Fibroblast of gingiva (primary cell): ENCODE measurements around the gene INPP5J.
"Not testable (repeated sequence)": the region's sequence is repeated elsewhere in the genome, so short reads cannot be mapped to it uniquely, and the experiment has no call there.

Experiments used
- DNase-seq: peaks from one replicate; pipeline ENCODE4 v3.0.0-alpha.2; 2011; ENCODE audit warnings: low read depth

INPP5J gene

DNA sequence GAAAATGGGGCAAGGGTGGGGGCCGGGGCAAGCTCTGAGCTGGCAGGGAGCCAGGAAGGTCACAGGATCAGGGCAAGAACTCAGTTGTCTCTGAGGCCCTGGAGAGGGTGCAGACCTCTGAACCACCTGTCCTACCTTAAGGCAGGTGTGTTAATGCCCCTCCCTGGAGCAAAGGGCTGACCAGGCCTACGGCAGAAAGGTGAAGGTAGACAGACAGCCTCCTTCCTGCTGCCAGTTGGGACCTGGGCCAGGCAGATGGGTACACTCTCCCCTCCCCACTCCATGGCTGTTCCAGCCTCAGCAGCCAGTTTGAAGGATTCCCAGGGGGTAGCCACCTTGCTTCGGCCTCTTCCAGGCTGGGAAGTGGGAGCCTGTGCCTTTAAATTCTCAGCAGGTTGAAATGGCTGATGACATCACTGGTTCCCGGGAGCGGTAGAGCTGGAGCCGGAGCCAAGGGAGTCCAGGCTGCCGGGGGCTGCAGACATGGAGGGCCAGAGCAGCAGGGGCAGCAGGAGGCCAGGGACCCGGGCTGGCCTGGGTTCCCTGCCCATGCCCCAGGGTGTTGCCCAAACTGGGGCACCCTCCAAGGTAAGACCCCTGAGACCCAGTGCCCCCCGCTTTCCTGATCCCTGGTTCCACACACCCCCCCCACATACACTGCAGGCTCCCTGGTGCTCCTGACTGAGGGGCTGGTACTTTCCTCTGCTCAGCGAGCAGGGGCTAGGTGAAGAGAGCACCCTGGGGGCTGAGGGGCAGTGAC is at the start of gene INPP5J:
TSS of gene INPP5J (plus strand) at position 435 of the 760 bp plus-strand sequence. CDS start at position 484, 49 bp downstream.
- no peak for DNase-seq

GRCh38 chr22:31073125-31073524 is 49.6 kb upstream of the INPP5J start:
- DNase-seq = not testable (repeated sequence)

DNA sequence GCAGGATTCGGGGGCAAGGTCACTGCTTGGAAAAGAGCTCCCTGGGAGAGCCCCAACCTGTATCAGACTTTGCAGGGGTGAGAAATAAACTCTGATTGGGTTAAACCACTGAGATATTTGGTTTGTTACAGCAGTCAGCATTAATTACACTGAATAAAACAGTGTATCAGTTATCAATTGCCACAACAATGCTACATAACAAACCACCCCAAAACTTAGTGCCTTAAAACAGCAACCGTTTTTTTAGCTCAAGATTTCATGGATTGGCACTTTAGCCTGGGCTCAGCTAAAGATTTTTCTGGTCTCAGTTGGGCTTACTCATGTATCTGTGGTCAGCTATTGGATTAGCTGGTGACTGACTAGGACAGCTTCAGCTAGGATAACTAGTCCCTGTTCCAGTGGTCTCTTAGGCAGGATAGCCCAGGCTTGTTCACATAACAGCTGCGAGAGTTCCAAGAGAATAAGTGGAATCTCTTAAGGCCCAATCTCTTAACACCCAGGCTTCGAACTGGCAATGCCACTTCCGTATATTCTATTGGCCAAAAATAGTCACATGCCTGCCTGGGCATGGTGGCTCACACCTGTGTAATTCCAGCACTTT is 49.1 kb upstream of the INPP5J start:
- DNase-seq = not testable (repeated sequence)

- peak; percentile 92 for DNase-seq
Observed at GRCh38 chr22:31075961-31076360, 46.8 kb upstream of the INPP5J start.

DNA sequence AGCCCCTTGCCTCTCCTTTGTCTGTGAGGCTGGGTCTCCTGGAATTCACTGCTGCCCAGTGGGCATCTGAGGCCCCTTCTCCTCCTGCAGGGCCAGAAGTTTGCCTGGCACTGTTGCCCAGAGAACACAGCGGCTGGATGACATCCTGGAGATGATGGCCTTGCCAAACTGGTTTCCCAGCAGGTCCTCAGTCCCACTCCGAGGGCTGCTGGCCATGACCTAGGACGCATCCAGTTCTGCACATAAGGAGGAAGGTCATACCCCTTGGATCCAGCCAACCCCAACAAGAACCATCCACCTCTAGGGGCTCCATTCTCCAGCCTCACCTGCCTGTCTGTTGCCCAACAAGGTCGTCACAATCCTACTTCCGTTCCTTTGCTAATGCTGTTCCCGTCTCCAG is 45.1 kb upstream of the INPP5J start:
- no peak for DNase-seq

- peak; percentile 34 for DNase-seq
Observed at GRCh38 chr22:31078389-31078788, 44.4 kb upstream of the INPP5J start.

DNA sequence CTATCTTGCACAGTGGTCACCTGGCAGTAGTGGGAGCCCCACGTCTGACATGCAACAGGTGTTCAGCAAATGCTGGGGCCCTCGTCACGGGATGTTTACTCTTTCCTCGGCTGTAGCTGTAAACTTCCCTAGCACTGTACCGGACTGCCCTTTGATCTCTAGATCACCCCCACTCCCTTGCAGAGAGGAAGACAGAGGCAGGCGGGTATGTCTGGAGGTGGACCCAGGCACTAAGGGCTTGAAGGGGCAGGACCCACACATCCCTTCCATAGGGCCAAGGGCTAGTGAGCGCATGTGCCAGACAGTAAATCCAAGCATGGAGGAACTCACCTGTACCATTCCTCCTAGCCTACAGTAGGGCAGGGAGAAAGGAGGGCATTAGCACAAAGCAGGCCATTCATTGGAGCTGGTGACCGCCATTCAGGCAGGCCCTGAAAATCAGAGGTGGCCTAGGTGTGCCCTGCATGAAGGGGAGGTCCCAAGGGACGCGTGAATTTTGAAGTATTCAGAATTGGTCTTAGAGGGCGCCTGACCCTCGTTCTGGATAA is 43.6 kb upstream of the INPP5J start:
- no peak for DNase-seq

- no peak for DNase-seq
Observed at GRCh38 chr22:31080164-31080847, 42.5 kb upstream of the INPP5J start.

DNA sequence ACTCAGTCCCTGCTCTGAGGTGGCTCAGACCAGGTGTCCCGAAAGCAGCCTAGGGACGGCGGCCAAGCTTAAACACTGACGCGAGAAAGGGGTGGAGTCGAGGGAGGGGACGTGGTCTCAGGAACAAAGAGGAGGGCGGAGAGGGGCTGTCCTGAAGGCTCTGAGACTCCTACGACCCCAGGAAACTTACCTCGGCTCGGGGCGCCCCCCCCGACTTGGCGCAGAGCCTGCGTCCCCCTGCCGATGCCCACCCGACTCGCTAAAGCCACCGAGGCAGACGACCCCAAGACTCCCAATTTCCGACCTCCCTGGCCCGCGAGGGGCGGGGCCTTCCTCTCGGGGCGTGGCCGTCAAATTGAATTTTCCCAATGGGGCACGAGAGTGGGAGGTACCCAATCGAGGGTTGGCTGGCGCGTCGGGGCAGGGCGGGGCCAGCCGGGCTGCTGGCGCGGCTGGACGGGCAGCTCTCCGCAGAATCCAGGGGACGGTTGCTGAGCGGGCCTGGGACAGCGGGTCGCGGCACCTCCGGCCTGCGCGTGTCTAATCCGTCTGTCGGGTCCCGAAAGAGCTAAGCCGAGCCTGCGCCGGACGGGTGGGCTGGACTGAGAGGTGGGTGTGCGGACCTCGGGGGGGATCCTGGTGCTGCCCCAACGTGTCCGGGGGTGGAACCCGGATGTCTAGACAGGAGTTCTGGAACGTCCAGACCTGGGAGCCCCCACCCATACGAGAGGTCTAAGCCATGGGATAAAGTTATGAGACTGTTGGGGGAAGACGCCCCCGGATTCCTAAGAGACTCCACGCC is 41.7 kb upstream of the INPP5J start, which contains the start of gene SMTN:
TSS of gene SMTN (plus strand) at position 471 of the 802 bp plus-strand sequence. CDS start 1,941 bp downstream, outside the sequence.
- peak; percentile 83 for DNase-seq

GRCh38 chr22:31081963-31082605 is 40.7 kb upstream of the INPP5J start:
- peak; percentile 46 for DNase-seq

GRCh38 chr22:31082606-31083376 is 40.0 kb upstream of the INPP5J start:
- peak; percentile 67 for DNase-seq

GRCh38 chr22:31083377-31083768 is 39.4 kb upstream of the INPP5J start:
- DNase-seq = no peak

DNA sequence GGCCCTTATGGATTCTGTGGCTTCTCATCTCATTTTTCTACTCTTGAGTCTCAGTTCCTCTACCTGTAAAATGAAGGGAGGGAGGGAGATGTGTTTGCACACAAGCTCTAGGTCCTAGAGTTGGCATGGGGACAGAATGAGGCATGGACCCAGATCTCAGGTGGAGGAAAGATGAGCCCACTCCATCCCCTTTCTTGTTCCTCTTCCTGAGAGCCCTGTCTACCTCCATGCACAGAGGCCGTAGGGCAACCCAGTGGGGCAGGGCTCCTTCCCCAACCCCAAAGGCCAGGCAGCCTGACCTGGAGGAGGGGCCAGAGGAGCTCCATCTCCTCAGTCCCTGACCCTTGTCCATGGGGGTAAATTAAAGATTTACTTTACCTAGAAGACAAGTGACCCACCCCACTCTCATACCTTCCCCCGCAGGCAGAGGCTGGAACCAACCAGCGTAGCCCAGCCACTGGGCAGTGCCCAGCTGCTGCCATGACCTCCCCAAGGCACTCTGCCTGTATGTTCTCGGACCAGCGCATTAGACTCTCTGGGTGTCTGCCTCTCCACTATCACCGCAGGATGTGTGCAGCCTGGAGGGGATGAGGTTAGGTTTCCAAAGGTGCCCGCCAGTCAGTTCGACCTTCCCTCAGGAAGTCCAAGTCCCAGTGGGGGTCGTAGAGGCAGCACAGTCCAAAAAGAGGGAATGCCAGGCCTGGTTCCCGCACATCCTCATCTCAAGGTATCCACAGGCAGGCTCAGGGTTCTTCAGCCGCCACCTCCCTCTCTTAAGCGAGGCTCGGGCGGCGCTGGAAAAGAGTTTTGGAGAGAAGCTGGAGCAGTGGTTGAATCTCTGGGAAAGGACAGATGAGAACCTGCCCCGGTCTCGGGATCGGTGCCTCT is 38.6 kb upstream of the INPP5J start:
- DNase-seq = no peak

DNA sequence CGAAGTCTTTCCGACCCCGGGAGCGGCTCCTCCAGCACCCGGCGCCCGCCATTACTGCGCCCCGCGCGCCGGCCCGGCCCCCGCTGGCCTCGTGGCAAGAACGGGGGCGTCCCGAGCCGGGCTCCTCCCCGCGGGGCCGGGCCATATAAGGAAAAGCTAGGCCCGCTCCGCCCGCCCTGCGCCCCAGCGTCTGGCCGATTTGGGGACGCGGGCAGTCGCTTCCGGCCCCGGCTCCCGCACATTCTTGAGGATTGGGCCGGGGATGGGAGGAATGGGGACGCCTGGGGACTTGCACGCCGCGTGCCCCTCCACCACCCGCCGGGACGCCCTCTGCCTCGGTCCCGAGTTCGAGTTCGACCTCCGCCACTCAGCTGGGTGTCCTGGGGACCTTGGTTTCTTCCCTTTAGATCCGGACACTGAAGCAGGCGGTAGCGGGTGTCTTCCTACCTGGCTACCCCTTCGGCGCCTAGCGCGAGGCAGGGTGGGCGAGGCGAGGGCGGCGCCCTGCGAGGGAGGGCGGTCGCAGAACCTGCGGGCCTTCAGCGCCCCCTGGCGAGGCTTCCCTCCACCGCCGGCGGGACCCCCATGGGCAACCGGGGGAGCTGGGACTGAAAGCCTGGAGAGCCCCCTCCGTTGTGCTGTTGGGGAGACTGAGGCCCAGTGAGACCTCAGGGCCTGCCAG is 37.8 kb upstream of the INPP5J start:
- peak; percentile 87 for DNase-seq

DNA sequence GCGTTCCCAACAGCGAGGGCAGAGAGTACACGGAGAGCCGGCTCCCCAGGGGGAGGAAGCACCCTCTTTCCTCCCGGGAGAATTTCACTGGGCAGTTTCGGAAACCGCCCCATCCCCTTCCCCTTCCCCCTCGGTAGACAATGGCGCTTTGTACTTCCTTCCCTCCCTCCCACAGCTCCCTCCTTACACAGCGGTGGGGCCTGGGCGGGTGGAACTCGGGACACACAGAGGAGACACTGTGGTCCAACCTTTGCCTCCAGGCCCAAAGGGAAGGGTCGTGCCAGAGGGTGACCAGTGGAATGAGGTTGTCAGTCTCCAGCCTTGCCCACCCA is 37.3 kb upstream of the INPP5J start:
- DNase-seq = no peak

DNA sequence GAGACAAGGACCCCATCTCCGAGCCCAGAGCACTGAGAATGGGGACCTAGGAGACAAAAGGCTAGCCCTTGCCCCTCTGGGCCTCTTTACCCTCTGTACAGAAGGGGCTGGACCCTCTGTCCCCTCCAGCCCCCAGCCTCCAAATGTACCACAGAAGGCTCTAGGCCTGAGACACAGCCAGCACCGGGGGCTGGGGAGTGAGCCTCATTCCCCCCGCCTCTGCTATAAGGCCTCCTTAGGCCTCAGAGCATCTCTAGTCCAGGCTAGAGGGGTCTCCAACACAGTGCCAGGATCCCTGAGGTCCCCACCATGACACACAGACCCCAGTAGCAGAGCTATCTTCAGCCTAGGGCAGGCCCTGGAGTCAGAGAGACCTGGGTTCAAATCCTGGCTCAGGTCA is 36.8 kb upstream of the INPP5J start:
- no peak for DNase-seq

- DNase-seq = no peak
Observed at GRCh38 chr22:31086703-31087330, 35.9 kb upstream of the INPP5J start.

DNA sequence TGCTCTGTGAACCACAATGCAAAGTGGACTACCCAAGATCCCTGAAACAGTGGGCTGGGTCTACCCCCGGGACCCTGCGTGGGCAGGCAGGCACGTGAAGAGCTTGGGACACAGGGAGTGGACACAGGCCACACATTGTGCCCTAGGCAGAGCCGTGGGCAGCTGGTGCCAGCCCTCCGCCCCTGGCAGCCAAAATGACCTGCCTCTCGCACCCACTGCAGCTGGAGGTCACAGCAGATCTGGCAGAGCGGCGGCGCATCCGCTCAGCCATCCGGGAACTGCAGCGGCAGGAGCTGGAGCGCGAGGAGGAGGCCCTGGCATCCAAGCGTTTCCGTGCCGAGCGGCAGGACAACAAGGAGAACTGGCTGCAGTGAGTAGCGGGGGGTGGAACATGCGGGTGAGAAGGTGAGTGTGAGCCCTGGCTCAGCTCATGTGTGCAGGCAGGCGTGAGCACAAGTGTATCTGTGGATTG is 35.0 kb upstream of the INPP5J start:
- no peak for DNase-seq
